ENCODE results near the gene VEGFB. TPM values are rescaled to one million over a fixed set of nuclear protein-coding genes. Genes with fewer than 3 reads are reported as not detected.

The VEGFB gene
- total RNA-seq, 6 experiments from 2014 or later: 7.5 to 33.2 (median 16.6) TPM

GRCh38 chr11:64219755-64220154 lies 14.6 kb upstream of the VEGFB start:
- intact Hi-C loops (cut with DNase I): no loop called here
- H3K4me1 ChIP-seq: peaks cover 0 to 14% (median 6%) of the 10 kb centered on the region in 4 donors
- TF ChIP-seq POLR2A (IDR thresholded peaks at IDR 0.05) (no peak), CTCF (IDR thresholded peaks at IDR 0.05) (no peak)
- H3K27ac ChIP-seq: no peak overlapping the region
- ATAC-seq: no peak
- DNase-seq: peak in 1 of 3 donors; percentile 46
- no peak overlapping the region for H3K4me3 ChIP-seq
- WGBS (ENCODE audit: insufficient coverage, low coverage, low lambda C conversion rate, missing lambda C conversion rate): 100% methylated on average over 1 of the region's 10 CpGs
- no peaks in the 10 kb centered on the region for H3K9me3 ChIP-seq
- H3K36me3 ChIP-seq: peaks cover 0 to 32% (median 0%) of the 10 kb centered on the region in 4 donors
- H3K27me3 ChIP-seq: no peaks in the 10 kb centered on the region

GRCh38 chr11:64220271-64220670 lies 14.1 kb upstream of the VEGFB start:
- Histone ChIP-seq H3K36me3 (peaks cover 0 to 28% (median 0%) of the 10 kb centered on the region in 4 donors), H3K9me3 (no peaks in the 10 kb centered on the region), H3K27ac (no peak overlapping the region), H3K4me3 (no peak overlapping the region), H3K4me1 (peaks cover 0 to 17% (median 8%) of the 10 kb centered on the region in 4 donors), H3K27me3 (no peaks in the 10 kb centered on the region)
- peak in 1 of 3 donors; percentile 52 for DNase-seq
- WGBS (ENCODE audit: insufficient coverage, low coverage, low lambda C conversion rate, missing lambda C conversion rate): no CpG with 5 or more reads among the region's 17 CpGs
- no peak for ATAC-seq
- TF ChIP-seq CTCF (IDR thresholded peaks at IDR 0.05) (no peak), POLR2A (IDR thresholded peaks at IDR 0.05) (no peak)
- intact Hi-C loops (cut with DNase I): no loop called here

- intact Hi-C loops (cut with DNase I): no loop called here
- ATAC-seq (no peak), DNase-seq (peak in 1 of 3 donors; percentile 48)
- Histone ChIP-seq H3K27ac (no peak overlapping the region), H3K9me3 (no peaks in the 10 kb centered on the region), H3K27me3 (no peaks in the 10 kb centered on the region), H3K4me1 (peaks cover 0 to 19% (median 9%) of the 10 kb centered on the region in 4 donors), H3K36me3 (peaks cover 0 to 28% (median 0%) of the 10 kb centered on the region in 4 donors), H3K4me3 (no peak overlapping the region)
- 60% methylated on average over 1 of the region's 14 CpGs for WGBS (ENCODE audit: insufficient coverage, low coverage, low lambda C conversion rate, missing lambda C conversion rate)
- no peak for TF ChIP-seq POLR2A (IDR thresholded peaks at IDR 0.05)
- no peak for TF ChIP-seq CTCF (IDR thresholded peaks at IDR 0.05)
Measured at GRCh38 chr11:64220798-64221197, 13.6 kb upstream of the VEGFB start.

- WGBS (ENCODE audit: insufficient coverage, low coverage, low lambda C conversion rate, missing lambda C conversion rate): 72% methylated on average over 6 of the region's 9 CpGs
- Histone ChIP-seq H3K4me1 (peaks cover 4 to 30% (median 15%) of the 10 kb centered on the region in 4 donors), H3K27me3 (no peaks in the 10 kb centered on the region), H3K4me3 (no peak overlapping the region), H3K36me3 (peaks cover 0 to 28% (median 0%) of the 10 kb centered on the region in 4 donors), H3K9me3 (no peaks in the 10 kb centered on the region), H3K27ac (no peak overlapping the region)
- intact Hi-C loops (cut with DNase I): no loop called here
- ATAC-seq (no peak), DNase-seq (no peak)
- TF ChIP-seq POLR2A (IDR thresholded peaks at IDR 0.05): no peak
- TF ChIP-seq CTCF (IDR thresholded peaks at IDR 0.05): no peak
Measured at GRCh38 chr11:64222651-64223000, 11.8 kb upstream of the VEGFB start.
